NCI-H2107 treated with DMSO at 0.1 percent for 48 hours (cell line): ENCODE results near the gene CORO2B.
"Not testable (repeated sequence)": the region's sequence is repeated elsewhere in the genome, so short reads cannot be mapped to it uniquely, and the experiment has no call there.

Experiments used
- DNase-seq: peaks from one replicate; lab custom pipeline; 2025; ENCODE audit not compliant: unreplicated experiment; lab: John Stamatoyannopoulos, UW

CORO2B gene

GRCh38 chr15:68643216-68643830 is 64.5 kb downstream of the CORO2B start:
- DNase-seq: no peak

- DNase-seq: no peak
Observed at GRCh38 chr15:68644083-68644904, 65.5 kb downstream of the CORO2B start.

DNA sequence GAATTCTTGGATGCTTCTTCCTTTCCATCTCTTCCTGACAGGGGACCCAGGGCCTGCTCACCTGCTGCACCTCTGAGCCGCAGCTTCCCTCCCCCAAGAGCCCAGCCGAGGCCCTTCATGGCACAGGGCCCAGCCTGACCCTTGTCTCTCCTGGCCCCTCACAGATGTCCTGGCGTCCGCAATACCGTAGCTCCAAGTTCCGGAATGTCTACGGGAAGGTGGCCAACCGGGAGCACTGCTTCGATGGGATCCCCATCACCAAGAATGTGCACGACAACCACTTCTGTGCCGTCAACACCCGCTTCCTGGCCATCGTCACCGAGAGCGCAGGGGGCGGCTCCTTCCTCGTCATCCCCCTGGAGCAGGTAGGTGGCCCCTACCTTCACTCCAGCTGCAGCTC is 66.2 kb downstream of the CORO2B start:
- no peak for DNase-seq

DNA sequence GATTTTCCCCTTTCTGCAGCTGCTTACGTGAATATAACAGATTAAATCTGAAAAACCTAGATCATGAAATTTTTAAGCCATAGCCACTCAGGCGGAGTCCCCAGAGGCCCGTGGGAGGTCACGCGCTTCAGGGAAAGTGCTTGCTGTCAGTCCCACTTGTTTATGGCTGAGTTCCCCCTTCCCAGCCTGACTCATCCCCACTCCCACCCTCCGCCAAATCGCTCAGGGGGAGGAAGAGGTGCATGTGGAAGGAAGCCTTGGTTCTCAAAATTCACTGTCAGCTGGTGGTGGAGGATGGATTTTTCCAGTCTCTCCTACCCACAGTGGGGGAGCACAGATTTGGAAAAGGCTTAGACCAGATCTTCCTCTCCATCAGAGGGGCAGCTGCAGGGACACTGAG is 67.4 kb downstream of the CORO2B start:
- no peak for DNase-seq

DNA sequence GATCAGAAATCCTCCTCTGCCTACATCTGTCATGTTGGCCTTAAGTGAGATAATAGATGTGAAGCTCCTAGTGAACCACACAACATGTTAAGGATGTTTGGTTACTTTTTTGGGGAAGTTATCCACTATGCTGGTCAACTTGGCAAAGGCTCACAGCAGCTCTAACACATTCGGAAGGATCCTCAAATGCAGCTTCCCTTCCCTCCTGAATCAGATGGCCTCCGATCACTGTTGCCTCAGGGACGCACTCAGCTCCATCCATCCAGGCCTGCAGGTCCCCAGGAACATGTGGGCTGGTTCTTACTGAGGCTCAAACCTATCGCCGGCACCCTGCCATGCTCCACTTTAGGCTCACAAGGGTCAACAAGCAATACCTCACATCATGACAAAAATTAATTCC is 67.9 kb downstream of the CORO2B start:
- DNase-seq: no peak

DNA sequence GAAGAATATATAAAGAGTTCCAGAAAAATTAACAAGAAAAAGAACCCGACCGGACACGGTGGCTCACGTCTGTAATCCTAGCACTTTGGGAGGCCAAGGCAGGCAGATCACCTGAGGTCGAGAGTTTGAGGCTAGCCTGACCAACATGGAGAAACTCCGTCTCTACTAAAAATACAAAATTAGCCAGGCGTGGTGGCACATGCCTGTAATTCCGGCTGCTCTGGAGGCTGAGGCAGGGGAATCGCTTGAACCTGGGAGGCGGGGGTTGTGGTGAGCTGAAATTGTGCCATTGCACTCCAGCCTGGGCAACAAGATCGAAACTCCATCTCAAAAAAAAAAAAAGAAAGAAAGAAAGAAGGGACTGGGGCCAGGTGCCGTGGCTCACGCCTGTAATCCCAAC is 68.6 kb downstream of the CORO2B start:
- not testable (repeated sequence) for DNase-seq

DNA sequence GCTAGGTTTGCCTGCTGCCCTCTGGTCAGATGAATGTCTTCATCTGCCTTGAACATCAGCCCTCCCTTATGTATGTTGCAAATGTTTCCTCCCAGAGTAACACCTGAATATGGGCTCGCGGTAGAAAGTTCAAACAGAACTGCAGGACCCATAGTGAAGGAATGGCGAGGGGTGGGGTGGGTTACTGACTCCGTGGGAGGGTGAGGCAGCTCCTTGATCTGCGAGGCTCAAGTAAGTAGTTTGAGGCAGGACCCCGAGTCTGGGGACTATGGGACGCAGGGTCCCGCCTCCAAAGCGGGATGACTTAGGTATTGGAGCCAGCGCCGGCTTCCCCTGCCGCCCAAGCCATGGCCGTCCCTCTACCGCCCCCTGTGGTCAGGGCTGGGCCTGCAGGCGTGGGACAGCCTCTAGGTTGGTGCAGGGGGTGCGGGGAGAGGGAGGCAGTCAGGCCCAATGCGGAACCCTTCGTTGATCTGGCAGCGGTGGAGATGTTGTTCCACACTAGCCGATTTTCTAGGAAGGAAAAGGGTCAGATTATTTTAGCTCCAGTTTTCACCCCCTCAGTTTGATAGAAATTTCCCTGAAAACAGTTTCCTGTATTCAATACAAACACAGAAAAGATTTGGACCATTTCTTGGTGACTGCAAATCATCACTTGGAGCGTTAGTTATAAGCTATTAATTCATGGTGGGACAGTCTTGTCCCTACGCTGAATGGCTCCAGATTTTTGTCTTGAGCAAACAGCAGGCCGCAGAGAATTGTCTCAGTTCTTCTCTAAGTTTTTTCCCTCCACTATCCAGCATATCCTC is 72.3 kb downstream of the CORO2B start:
- no peak for DNase-seq

DNA sequence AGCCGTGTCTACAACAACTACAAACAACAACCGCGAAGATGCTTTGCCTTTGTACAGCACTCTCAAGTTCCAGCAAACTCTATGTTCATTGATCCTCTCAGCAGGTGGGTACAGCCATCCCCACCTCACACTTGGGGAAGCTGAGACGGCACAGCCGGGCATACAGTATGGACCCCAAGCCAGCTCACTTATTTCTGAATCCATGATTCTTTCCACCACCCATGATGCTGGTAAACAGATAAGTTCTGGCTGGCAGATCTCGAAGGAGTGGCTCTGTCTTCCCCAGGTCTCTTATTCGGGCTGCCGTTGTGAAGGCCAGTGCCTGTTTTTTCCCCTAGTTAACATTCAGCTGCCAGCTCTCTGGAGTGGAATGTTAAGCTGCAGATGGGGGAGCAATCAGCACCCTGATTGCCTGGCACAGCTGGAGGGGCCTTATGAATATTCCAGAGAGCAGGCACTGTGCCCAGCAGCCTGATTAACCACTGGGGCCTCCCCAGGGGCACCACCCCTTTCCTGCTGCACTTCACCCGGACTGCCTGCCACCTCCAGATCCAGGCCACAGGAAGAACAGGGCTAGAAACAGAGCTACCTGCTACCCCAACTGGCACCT is 73.2 kb downstream of the CORO2B start:
- no peak for DNase-seq

DNA sequence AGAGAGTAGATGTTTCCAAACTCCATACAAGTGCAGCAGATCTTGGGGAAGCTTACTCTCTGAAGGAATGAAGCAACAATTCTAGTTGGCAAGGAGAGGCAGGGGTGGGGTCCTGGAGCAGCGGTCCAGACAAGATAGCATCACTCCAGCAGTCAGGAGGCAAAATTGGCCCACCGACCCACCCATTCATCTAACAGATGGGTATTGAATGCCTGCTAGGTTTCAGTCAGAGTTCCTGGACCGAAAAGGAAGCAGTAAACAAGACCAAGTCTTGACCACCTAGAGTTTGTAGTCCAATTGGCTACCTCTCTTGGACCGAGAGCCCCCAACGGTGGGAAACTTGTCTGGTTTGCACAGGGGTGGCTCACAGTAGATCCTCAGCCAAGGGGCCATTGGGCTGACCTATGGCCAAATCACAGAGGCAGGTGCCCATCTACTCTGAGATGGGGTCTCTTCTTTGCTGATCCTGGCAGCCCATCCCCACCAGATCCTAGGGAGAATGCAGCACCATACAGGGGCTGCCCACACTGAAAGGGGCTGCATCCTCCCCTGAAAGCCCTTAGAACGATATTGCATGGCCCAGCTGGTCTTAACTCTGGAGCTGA is 74.3 kb downstream of the CORO2B start:
- DNase-seq: no peak

DNA sequence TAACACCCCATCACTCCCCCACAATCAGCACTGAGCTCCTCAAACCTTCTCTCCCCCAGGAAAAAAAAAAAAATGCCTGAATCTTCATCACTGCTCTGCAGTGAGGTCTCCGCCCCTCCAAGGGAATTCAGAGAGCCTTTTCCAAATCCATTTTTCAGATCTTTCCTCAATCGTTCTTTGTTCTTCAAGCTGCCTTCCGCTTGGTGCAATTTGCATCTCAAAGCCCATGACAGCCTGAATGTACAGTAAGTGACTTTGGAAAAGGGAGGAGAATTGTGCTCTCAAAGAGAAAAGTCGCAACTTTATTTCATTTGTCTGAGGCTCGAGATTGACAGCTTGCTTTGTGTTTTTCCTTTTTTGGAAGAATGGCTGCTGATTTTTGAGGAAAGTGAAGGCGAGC is 75.0 kb downstream of the CORO2B start:
- DNase-seq: no peak

GRCh38 chr15:68654786-68655560 is 76.2 kb downstream of the CORO2B start:
- no peak for DNase-seq

- DNase-seq: no peak
Observed at GRCh38 chr15:68655686-68656437, 77.1 kb downstream of the CORO2B start.

DNA sequence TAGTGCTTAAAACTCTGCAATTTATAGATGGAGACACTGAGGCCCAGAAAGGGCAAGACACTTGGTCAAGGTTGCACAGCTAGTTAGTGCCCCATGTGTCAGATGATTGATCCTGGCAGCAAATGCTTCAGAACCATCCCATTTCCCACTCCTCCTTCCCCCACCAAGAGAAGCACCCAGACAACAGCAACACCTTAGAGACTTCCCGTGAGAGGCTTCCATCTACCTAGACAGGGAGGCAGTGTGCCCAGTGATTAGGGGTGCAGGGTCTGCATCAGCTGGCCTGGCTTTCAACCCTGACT is 77.6 kb downstream of the CORO2B start:
- no peak for DNase-seq

GRCh38 chr15:68658151-68658550 is 79.4 kb downstream of the CORO2B start:
- no peak for DNase-seq

DNA sequence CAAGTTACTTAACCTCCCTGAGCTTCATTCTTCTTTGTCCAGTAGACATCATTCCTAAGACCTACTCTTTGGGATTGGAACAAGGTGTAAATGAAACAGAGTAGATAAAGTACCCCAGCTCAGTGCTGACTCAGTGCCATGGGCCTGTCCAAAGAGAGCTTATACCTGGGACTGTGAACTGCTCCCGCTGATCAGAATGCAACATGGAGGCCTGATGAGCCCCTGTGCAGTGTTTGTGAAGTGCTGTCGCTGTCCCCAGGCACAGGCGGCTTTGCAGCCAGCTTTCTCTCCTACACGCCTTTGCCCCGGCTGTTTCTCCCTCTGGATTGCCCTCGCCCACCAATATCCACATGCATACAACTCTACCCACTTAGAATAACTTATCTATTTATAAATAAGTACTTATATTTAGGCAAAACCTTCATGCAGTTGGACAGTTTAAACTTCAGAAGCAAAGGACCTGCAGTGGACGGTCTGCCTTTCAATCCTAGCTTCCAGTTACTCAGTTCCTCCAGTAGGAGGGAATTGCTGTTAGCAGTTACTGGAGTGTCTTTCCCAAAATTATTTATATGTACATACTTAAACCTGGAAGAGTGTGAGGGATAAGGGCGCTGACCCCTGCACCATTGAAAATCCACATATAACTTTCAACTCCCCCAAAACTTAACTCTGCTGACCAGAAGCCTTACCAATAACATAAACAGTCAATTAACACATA is 80.0 kb downstream of the CORO2B start:
- DNase-seq: no peak

DNA sequence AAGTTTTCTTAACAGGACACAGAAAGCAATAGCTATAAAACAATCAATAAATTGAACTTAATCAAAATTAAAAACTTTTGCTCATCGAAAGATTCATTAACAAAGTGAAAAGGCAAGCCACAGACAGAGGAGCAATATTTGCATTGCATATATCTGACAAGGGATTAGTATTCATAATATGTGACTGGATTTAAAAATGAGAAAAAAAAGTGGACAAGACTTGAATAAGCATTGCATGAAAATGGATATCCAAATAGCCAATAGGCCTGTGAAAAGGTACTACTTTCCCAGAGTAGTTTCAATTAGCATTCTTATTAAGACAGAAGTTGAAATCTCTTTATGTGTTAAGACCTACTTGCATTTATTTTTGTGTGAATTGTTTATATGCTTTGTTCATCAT is 84.7 kb downstream of the CORO2B start:
- no peak for DNase-seq

GRCh38 chr15:68666120-68666811 is 87.5 kb downstream of the CORO2B start:
- peak; percentile 41 for DNase-seq

GRCh38 chr15:68666812-68667450 is 88.1 kb downstream of the CORO2B start:
- DNase-seq: no peak
